Peyer's patch (tissue), 4 donors: ENCODE measurements around the gene WWP2. TPM values are rescaled to one million over a fixed set of nuclear protein-coding genes. Genes with fewer than 3 reads are reported as not detected.

Experiments
- DNase-seq, 3 donors: peaks; one replicate each; pipeline ENCODE4 v3.0.0-alpha.2; 2017 to 2019
- H3K27ac ChIP-seq, 4 donors: fragments of 200-600 bp; sonication (generic); one replicate each; pipeline ENCODE4 v1.5.1; 2016 to 2019
- H3K27me3 ChIP-seq, 2 donors: fragments of 200-600 bp; sonication (generic); one replicate each; pipeline ENCODE4 v1.5.1; 2019
- H3K36me3 ChIP-seq, 3 donors: fragments of 200-600 bp; sonication (generic); one replicate each; pipeline ENCODE4 v1.5.1; 2016 to 2019
- H3K4me1 ChIP-seq, 4 donors: fragments of 200-600 bp; sonication (generic); one replicate each; pipeline ENCODE4 v1.5.1; 2016 to 2019
- H3K4me3 ChIP-seq, 4 donors: fragments of 200-600 bp; sonication (generic); 1 replicate in 3 of 4; 2 replicates in 1 of 4; pipeline ENCODE4 v1.5.1; 2016 to 2019; ENCODE audit warnings: mild to moderate bottlenecking in 1 of 4
- H3K9me3 ChIP-seq, 4 donors: fragments of 200-600 bp; sonication (generic); one replicate each; pipeline ENCODE4 v1.5.1; 2016 to 2019; ENCODE audit warnings: mild to moderate bottlenecking in 1 of 4
- POLR2A ChIP-seq, 2 donors: fragments of 450-650 bp; IDR thresholded peaks; one replicate each; pipeline ENCODE4 v1.5.1; 2017; ENCODE audit warnings: antibody characterized with exemption in 2 of 2, mild to moderate bottlenecking in 2 of 2, moderate library complexity in 2 of 2
- total RNA-seq, 4 donors: library from RNA; depleted of rRNA; stranded (reverse); fragments of >200 nt; gene quantifications; one replicate each; pipeline ENCODE4 v1.1.0, GENCODE V29; 2016
- TF ChIP-seq, protein P1 (sequence below), 6 experiments: fragments of 450-650 bp in 4 of 6; fragments of 200-600 bp in 2 of 6; sonication (generic) in 1 of 6; IDR thresholded peaks; one replicate each; pipeline ENCODE4 v1.5.1; 2017 to 2019; ENCODE audit warnings: antibody characterized with exemption in 6 of 6, mild to moderate bottlenecking in 3 of 6, moderate library complexity in 1 of 6

The WWP2 gene
- total RNA-seq, 4 donors from 2014 or later, result 93.5 to 199 (median 111) TPM

DNA sequence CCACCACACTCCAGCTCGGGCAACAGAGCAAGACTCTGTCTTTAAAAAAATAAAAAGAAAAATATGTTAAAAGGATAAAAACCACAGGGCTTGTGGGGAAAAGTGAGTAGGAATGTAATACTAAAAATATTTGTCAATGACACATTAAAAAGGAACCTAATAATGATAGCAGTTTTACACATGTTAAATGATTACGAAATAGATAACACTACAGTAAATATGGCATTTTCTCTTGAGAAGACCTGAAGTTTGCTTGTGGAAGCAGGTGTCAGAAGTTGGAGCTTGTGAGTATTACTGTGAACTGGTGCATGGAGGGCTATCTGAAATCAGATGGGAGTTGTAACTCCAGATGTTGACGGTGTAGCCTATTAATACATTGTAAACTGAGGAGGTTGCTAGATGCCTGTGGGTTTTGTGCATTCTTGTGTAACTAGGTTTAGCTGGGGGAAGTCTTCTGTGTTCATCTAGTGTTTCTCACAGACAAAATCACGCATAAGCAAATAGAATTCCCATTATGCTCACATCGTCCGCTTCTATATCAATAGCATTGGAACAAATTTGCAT, 144.8 kb downstream of the WWP2 start:
- Histone ChIP-seq H3K27me3 (no peaks in the 10 kb centered on the region), H3K36me3 (peaks cover 0 to 43% (median 0%) of the 10 kb centered on the region in 3 donors), H3K27ac (no peak overlapping the region), H3K4me1 (no peaks in the 10 kb centered on the region), H3K4me3 (no peak overlapping the region), H3K9me3 (no peaks in the 10 kb centered on the region)
- no peak for TF ChIP-seq POLR2A (IDR thresholded peaks at IDR 0.05)
- TF ChIP-seq, protein P1, sequence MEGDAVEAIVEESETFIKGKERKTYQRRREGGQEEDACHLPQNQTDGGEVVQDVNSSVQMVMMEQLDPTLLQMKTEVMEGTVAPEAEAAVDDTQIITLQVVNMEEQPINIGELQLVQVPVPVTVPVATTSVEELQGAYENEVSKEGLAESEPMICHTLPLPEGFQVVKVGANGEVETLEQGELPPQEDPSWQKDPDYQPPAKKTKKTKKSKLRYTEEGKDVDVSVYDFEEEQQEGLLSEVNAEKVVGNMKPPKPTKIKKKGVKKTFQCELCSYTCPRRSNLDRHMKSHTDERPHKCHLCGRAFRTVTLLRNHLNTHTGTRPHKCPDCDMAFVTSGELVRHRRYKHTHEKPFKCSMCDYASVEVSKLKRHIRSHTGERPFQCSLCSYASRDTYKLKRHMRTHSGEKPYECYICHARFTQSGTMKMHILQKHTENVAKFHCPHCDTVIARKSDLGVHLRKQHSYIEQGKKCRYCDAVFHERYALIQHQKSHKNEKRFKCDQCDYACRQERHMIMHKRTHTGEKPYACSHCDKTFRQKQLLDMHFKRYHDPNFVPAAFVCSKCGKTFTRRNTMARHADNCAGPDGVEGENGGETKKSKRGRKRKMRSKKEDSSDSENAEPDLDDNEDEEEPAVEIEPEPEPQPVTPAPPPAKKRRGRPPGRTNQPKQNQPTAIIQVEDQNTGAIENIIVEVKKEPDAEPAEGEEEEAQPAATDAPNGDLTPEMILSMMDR (IDR thresholded peaks at IDR 0.05), result no peak
- no peak for DNase-seq

DNA sequence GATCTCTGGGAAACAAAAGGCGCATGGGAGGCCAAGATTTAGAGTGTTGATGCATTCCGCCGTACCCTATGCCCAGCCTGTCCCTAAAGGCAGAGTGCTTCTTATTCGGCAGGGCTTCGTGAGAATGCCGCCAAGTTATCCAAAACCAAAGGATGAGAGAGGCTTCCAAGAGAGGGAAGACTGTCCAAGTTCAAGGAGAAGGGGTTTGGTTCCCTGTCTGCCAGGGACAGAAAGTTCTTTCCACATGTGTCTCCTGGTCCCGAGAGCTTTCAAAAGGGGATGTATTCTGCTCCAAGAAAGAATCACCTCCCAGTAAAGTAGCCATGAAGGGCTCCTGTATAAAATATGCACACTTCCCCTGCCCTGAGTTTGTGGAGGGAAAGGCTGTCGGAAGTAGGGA, 146.9 kb downstream of the WWP2 start:
- Histone ChIP-seq H3K36me3 (peaks cover 0 to 43% (median 0%) of the 10 kb centered on the region in 3 donors), H3K4me1 (no peaks in the 10 kb centered on the region), H3K27me3 (no peaks in the 10 kb centered on the region), H3K27ac (no peak overlapping the region), H3K9me3 (no peaks in the 10 kb centered on the region), H3K4me3 (no peak overlapping the region)
- TF ChIP-seq, protein P1 (IDR thresholded peaks at IDR 0.05), result no peak
- TF ChIP-seq POLR2A (IDR thresholded peaks at IDR 0.05), result no peak
- DNase-seq, result no peak

DNA sequence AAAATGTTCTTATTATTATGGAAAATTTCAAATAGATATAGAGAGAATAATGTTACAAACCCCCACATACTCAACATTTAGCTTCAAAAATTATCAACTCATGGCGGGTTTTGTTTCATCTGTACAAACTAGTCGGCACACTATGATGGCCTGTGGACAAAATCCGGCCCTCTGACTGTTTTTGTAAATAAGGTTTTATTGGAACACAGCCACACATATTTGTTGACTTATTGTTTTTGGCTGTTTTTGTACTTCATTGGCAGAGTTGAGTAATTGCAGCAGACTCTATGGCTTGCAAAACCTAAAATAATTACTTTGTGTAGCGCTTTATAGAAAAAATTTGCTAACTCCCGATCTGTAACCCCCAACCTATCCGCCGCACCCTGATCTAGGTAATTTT, 147.6 kb downstream of the WWP2 start:
- Histone ChIP-seq H3K4me3 (no peak overlapping the region), H3K9me3 (no peaks in the 10 kb centered on the region), H3K36me3 (peaks cover 0 to 43% (median 0%) of the 10 kb centered on the region in 3 donors), H3K4me1 (no peaks in the 10 kb centered on the region), H3K27ac (no peak overlapping the region), H3K27me3 (no peaks in the 10 kb centered on the region)
- TF ChIP-seq POLR2A (IDR thresholded peaks at IDR 0.05), result no peak
- TF ChIP-seq, protein P1 (IDR thresholded peaks at IDR 0.05), result no peak
- no peak for DNase-seq

DNA sequence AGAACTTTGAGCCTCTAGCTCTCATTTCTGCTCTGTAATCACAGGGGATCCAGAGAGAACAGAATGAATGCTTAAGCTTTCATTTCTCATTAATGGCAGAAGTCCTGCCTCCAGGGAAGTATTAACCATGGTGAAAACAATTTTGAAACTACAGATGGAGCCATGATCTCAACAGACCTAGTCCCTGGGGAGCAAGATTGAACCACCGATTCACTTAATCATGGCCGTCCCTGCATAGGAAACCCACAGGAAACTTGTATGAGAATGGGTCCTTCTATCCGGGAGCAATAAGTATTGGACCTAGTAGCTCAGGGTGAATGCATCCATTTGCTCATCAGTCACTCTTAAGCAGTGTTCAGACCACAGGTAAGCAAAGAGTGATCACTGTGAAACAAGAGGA, 148.8 kb downstream of the WWP2 start:
- no peaks in the 10 kb centered on the region for H3K27me3 ChIP-seq
- H3K4me1 ChIP-seq, result no peaks in the 10 kb centered on the region
- no peaks in the 10 kb centered on the region for H3K9me3 ChIP-seq
- no peak for TF ChIP-seq POLR2A (IDR thresholded peaks at IDR 0.05)
- TF ChIP-seq, protein P1 (IDR thresholded peaks at IDR 0.05), result no peak
- H3K27ac ChIP-seq, result no peak overlapping the region
- H3K36me3 ChIP-seq, result peaks cover 0 to 43% (median 0%) of the 10 kb centered on the region in 3 donors
- DNase-seq, result no peak
- no peak overlapping the region for H3K4me3 ChIP-seq

DNA sequence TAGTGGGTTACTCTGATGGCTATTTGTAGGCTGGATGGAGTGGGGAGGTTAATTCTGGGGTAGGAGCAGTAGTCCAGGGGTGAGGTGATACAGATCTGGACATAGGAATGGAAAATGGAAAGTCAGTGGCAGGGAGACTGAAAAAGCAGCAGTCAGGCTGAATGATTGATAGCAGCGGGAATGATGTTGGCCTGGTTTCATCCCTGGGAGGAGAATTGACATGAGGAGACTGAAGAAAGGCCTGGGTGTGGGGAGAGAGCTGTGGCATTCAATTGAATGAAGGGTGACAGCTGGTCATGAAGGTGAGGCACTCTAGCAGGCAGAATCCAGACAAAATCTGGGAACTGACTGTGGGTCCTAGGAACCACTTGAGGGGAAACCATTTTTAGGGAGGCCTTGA, 154.3 kb downstream of the WWP2 start:
- DNase-seq, result no peak
- H3K27me3 ChIP-seq, result no peaks in the 10 kb centered on the region
- no peak for TF ChIP-seq POLR2A (IDR thresholded peaks at IDR 0.05)
- TF ChIP-seq, protein P1 (IDR thresholded peaks at IDR 0.05), result no peak
- no peak overlapping the region for H3K4me3 ChIP-seq
- H3K27ac ChIP-seq, result no peak overlapping the region
- H3K4me1 ChIP-seq, result no peaks in the 10 kb centered on the region
- peaks cover 0 to 11% (median 0%) of the 10 kb centered on the region in 3 donors for H3K36me3 ChIP-seq
- H3K9me3 ChIP-seq, result no peaks in the 10 kb centered on the region

DNA sequence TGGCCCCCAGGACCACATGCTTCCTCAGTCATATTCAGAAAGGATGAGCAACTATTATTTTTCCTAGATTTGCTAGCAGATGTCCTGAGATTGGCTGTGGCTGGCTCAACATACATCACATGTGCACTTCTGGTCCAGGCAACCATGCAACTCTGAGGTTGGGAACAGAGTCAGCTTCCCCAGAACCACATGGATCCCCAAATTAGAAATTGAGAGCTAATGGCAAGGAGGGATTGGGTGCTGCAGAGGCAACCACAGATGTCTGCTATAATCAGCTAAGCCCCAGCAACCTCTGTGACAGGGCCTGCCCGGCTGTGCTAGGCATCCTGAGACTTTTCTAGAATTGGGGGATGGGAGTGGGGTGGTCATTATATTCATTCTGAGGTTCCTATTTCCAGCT, 155.2 kb downstream of the WWP2 start:
- no peak overlapping the region for H3K27ac ChIP-seq
- H3K27me3 ChIP-seq, result no peaks in the 10 kb centered on the region

More for the DNA sequence above, 155.2 kb downstream of the WWP2 start:
- no peak for DNase-seq
- Histone ChIP-seq H3K4me3 (no peak overlapping the region), H3K36me3 (peaks cover 0 to 11% (median 0%) of the 10 kb centered on the region in 3 donors), H3K9me3 (no peaks in the 10 kb centered on the region), H3K4me1 (no peaks in the 10 kb centered on the region)
- TF ChIP-seq, protein P1 (IDR thresholded peaks at IDR 0.05), result no peak
